Measurements from ENCODE around the gene MAF.
A peak's percentile ranks its signal among the peaks of the same experiment; 100 is the strongest.

The MAF gene

DNA sequence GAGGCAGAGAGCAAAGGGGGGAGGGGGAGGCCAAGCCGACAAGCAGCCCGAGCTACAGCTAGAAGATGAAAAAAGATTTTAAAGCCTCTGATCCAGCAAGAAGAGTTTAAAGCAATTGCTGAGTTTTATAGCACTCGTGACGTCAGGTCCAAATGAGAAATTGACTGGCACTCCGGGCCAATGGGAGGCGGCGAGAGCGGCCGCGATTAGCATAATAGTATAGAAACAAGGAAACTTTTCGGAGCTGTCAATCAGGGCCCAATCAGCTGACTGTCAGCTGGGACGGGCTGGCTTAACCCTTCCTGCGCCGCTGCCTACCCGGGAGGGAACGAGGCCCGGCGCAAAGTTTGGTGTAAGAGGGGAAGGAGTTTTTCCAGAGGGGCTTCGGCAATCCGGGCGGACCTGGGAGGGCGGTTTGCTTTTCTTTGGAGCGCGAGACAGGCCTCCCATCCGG lies at the start of gene MAF:
TSS of gene MAF (minus strand) at position 100 of the 454 bp plus-strand sequence. CDS start 835 bp downstream, outside the sequence.
- DNase-seq (peak; percentile 74), ATAC-seq (peak; percentile 78)

DNA sequence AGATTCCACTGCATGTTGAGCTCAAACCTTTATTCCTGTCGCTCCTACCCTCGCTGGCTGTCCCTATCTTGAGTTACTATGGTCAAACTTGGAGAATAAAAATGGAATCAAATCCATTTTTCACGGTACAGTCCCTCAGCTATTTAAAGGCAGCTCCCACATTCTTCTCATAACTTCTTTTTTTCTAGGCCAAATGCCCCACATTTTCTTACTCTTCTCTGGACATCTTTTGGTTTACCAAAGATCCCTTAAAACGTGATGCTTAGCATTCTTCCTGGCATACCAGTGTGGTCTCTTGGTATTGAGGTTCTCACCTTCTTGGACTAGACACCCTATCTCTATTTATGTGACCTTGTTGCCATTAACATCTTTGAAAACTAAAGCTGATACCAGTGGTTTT lies 48.3 kb upstream of the MAF start:
- DNase-seq (no peak), ATAC-seq (no peak)

DNA sequence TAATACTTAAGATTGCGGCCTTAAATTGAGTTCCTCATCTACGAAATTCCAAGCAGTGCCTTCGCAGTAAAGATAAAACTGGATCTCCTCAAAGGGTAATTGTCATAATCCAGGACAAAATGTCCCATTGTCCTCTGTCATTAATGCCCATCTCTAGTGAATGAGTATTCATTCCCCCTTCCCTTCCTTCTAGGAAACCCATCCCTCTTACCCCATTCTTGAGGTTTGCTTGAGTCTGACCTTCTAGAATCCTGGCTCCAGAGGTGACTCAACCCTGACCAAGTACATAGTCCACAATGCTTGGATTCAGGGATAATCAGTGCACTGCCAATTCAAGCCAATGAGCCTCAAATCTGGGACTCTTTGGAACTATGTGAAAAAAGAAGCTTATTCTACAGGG lies 47.0 kb upstream of the MAF start:
- DNase-seq (no peak), ATAC-seq (no peak)

DNA sequence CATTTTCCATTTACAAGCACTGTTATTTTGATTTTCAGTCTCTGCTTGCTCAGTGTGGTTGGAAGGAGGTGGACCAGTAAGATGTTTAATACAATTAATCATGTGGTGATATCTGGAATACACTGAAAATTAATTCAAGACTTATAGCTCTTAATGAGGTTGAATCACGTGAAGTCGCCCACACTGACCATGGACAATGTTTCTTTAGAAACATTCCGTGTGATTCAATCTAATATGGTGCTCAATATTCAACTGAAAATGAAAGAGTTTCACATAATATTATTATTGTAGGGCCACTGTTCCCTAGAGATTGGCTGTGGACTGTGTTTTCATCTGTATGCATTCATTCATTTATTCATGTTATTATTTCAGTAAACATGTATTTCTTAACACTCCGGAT lies 45.2 kb upstream of the MAF start:
- no peak for ATAC-seq
- DNase-seq: no peak

DNA sequence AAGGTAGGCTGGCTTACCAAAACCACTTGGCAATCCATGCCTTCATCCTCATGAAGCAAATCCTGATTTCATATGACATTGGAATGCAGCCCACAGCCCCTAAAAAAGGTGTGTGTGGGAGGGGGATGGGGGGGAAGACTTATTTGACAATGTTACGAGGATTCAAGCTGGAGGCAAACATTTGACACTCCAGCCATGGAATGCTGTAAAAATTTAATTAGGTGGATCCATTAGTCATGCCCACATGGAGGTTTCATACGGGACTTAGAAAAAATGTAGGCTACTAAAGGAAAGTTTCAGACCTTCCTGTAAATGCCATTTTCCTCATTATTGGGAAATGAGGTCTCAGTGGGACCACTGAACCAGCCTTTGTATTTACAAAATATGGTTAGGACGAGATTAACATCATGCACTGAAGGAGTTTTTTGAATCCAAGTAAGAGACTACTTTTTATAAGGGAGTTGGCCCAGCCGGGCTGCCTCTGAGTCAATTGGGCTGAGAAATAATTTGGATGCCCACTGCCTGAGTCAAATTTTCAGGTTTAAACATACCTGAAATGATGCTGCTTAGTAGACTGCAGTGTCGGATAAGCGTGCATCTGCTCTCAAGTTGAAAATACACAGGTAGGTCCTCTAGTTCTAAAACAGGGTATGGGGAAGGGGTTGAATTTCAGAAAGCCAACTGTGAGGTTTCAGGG lies 44.6 kb upstream of the MAF start:
- ATAC-seq (no peak), DNase-seq (no peak)

DNA sequence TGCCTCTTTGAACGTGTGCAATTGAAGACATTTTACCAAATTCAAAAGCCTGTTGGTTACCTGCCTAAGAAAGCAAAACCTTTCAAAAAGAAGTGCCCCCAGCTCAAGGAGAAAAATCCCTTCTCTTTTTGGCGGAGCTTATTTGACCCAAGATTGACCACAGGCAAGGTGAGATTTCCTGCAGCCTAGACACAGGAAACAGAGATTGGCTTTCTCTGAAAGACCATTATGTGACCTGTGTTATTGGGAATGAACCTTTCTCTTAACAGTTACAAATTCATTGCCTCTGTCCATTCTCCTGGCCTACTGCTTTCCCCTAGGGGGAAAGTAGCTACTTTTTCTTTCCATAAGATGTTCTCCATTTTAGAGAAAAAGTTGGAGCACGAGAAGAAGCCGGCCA lies 42.1 kb upstream of the MAF start:
- DNase-seq (no peak), ATAC-seq (no peak)

DNA sequence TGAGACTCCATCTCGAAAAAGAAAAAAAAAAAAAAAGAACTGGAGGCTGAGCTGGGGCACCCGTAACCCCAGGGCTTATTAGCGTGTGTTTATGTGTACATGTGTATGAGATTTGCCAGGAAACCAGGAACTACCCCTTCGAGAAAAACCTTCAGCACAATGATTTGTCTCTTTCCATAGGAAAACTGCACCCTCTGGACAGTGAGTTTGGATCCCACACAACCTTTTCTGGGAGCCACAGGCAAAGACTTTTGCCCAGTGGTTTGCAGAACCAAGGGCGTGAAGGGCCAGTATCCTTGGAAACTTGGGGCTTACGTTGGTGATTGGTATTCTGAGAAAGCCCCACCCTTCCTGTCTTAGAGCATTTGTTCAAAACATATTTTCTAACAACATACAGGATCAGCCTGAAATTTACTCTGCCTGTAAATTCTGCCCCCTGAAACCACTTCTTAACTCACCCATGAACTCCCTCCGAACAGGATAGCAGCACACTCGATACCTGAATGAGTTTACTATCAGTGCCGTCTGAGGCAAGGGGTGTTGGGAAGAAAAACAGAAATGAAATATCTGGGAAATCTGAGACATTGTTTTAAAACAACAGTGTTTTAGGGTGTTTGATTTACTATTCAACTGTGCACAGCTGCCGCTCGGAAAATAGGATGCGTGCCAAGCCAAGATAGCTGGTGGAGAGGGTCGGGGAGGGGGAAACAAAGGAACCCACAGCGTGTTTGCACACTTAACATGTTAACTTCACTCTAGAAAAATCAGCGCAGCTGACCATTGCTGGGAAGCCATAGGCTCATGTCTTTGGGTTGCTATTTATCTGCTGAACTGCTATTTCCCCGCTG lies 40.2 kb upstream of the MAF start:
- no peak for ATAC-seq
- DNase-seq: no peak

DNA sequence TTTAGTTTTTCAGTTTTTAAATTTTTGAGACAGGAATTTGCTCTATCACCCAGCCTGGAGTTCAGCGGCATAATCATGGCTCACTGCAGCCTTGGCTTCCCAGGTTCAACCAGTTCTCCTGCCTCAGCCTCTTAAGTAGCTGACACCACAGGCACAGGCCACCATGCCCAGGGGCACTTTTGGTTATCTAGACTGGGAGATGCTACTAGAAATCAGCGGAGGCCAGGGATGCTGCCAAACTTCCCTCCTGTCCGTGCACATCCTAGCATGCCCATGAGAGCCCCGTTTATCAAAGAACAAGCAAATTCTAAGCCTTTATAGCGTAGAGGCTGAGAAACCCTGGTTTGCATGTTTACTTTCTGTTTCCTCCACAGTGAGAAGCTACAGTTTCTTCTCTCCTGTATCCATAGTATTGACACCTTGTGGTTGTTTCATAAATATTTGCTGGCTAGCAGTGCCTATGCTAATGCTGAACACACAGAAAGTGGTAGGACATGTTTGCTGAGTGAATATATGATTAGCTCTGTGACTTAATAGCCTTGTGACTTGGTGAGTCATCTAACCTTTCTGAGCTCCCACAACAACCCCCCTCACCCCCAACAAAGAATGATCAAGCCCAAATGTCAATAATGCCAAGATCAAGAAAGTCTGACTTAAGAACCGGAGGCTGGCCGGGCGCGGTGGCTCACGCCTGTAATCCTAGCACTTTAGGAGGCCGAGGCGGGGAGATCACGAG lies 39.2 kb upstream of the MAF start:
- peak; percentile 36 for ATAC-seq

DNA sequence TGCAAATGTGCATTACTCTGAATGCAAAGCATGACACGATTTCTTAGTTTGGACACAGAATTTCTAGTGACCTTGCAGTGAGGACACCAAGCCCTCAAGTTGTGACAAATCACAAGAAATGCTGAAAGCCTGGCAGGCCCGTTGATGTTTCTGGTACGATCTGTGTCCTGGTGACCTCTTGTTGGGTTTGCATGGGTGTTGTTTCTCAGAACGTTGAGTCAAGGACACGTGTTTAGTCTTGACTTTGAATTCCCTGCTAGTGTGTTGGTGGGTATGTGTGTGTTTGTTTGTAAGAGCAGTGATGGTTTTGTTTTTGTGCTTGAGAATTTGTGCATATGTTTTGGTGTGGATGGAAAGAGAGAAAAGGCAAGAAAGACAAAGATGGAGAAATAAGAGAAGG lies 37.8 kb upstream of the MAF start:
- no peak for ATAC-seq

More for the DNA sequence above, 39.2 kb upstream of the MAF start:
- DNase-seq: no peak

DNA sequence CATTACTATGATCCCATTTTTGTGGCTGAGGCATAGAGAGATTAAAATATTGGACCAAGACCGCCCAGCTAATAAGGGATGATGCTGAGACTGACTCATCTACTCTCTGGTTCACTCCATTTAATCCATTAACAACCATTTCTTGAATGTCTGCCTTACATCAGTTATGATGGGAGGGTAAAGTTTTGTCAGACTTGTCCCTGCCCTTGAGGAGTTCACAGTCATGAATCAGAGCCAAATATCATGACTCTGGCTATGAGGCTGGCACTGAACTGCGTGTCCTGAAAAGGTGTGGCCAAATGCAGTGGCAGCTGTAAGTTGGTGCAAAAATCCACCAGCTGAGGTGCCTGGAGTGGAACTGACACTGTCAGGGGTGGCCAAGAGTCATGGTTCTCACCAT lies 35.0 kb upstream of the MAF start:
- ATAC-seq: no peak
- no peak for DNase-seq

More for the DNA sequence above, 37.8 kb upstream of the MAF start:
- no peak for DNase-seq

DNA sequence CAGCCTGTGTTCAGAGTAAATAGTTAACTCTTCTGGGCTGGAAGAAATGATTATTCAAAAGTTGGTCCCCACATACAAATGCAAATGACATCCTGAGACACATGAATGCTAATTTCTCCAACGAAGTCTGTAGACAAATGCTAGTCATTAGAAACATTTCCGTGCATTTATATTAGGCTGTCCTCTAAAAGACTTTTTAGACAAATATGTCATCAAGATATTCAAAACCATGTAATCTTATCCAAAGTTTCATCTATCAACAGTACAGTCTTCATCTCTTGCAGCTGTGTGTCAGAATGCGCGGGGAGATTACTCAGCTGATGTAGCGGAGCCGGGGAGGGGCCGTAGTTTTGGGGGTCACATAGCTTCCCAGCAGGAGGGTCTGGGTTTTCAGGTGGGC lies 33.8 kb upstream of the MAF start:
- ATAC-seq: no peak
- DNase-seq: no peak

DNA sequence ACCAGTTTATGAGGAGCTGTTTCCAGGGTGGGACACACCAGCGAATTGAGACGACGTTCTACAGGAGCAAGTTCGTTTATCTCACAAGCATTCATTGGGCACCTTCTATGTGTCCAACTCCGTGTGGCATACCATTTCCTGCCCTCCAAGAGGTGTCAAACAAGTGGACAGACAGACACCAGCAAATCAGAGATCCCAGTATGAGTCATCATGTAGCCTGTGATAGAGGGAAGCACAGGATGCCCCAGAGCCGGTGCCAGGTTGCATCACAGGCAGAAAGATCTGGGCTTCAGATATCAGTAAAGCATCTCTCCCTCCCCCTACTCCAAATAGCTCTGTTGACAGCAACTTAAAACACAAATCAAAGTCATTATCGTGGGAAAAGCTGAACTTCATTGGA lies 31.8 kb upstream of the MAF start:
- ATAC-seq: no peak

DNA sequence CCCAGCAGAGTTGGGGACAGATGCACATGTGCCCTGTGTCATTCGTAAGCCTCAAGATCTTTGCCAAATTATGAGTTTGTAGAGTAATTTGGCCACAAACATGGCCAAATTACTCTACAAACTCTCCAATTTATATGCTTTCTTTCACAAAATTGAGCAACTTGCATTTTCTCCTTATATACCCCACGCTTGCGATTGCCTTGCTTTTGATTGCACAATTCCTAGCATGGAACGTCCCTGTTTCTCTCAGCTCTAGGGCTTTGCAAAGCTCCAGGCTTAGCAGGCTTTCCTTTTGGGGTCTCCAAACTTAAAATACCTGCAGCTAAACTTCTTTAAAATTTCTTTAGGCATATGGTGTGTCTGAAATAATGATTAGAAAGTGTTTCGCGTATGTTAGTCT lies 28.5 kb upstream of the MAF start:
- DNase-seq: no peak
- ATAC-seq: no peak

More for the DNA sequence above, 31.8 kb upstream of the MAF start:
- no peak for DNase-seq

DNA sequence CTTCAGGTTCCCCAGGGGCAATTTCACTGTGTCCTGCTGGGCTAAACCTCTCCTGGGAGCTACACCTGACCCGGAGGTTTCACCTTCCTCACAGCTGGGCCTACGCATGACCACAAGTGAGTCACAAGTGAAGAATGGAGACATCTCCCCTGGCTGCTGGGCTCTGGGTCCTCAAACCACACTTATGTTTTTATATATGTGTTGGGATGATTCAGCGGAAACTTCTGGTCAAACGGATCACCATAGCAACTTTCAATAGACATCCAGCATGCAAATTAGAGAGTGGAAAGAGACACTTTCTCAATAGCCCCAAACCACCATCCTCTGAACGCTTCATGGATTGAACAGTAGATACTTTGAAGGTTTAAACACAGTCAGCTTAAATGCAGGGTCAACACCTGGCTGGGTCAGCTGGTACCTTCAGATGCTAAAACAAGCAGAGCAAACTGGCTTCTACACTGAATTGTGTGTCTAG lies 28.0 kb upstream of the MAF start:
- ATAC-seq (peak; percentile 97), DNase-seq (peak; percentile 69)

DNA sequence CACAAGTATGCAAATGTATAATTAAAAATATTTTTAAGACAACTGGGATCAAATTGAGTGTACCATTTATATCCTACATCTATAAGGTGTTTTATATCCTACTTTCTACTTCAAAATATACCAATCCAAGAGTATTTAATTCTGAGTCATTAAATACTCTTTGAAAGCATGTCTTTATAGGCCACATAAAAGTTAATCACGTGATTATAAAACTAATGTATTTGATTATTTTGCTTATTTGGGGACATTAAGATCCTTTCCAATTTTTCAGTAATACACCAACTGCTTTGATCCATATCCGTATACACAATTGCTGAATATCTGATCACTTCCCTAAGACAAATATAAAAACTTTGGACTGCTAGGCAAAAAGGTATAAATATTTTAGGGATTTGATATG lies 26.6 kb upstream of the MAF start:
- DNase-seq (no peak), ATAC-seq (no peak)

DNA sequence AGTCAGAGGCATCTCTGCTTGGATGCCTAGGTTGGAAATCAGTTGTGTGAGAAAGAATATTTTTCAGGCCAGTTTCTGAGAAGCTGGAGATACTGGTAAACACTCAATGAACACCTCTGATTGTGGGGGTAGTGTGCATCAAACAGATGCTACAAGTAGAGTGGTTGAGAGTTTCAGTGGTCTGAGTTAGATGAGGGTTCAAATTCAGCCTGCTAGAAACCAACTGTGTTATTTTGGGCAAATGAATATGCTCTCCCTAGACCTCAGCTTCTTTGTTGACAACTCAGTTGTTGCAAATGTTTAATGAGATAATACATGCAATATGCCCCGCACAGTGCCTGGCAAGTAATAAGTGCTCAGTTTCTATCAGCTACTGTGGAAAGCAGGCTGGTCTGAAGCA lies 25.2 kb upstream of the MAF start:
- no peak for DNase-seq
- no peak for ATAC-seq

DNA sequence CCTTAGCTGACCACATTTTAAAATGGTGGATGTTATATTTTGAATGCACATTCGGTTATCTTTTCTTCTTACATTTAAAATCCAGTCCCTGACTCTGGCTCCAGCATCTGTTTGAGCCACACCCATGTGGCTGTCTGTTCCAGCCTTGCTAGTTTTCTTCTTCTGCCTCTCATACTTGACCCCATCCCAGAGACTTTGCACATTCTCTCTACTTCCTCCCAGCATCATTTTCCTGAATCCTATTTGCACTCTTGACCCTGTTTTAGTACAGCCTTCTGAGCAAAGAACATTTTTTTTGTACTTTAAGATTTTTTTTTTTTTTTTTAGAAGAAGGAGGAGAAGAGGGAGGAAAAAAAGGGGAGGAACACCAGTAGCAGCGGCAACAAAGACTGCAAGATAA lies 23.3 kb upstream of the MAF start:
- DNase-seq (no peak), ATAC-seq (no peak)

DNA sequence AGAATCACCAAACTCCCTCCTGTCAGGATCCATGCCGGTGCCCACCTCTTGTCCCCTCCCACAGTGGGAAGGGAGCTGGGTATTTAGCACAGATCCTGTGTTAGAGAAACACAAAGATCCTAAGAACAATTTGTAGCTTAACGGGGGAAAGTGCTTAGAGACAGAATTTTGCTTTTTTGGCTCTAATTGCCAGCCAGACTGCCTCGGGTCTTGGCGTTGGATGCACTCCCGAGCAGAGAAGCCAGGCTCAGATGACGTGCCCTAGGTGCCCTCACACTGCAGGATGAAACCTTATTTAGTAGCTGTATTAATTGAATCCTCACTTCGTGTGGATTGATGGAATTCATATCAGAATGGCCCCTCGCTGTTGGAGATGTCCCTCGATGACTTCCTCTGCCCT lies 22.5 kb upstream of the MAF start:
- DNase-seq: no peak

DNA sequence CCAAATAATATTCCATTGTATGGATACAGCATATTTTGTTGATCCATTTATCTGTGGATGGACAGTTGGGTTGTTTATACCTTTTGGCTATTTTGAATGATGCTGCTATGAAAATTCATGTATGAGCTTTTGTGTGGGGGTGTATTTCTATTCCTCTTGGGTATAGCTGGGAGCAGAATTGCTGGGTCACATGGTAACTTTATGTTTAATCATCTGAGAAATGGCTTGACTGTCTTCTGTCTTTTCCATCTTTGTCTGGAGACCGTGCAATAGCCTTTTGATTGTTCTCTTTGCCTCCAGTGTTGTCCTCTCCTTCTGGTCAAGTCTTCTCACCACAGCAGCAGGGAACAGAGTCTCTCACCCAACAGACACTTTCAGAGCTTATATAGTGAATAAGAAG lies 20.5 kb upstream of the MAF start:
- ATAC-seq: no peak
- no peak for DNase-seq

More for the DNA sequence above, 22.5 kb upstream of the MAF start:
- no peak for ATAC-seq

DNA sequence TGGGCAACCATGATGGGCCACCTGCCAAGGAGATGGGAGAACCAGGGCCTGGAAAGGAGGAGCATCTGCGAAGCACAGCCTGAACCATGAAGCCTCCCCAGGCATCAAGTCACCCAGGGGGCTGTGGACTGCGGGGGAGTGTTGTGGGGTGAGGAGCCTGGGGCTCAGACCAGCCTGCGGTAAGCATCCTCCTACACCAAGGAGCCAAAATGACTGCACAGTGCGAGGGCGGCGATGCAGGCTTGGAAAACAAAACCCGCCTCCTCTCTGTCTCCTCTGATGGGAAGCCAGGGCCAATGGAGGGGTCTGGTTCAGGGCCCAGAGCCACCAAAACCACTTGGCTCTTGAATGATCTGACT lies 18.1 kb upstream of the MAF start:
- peak; percentile 48 for DNase-seq
- ATAC-seq: peak; percentile 70

DNA sequence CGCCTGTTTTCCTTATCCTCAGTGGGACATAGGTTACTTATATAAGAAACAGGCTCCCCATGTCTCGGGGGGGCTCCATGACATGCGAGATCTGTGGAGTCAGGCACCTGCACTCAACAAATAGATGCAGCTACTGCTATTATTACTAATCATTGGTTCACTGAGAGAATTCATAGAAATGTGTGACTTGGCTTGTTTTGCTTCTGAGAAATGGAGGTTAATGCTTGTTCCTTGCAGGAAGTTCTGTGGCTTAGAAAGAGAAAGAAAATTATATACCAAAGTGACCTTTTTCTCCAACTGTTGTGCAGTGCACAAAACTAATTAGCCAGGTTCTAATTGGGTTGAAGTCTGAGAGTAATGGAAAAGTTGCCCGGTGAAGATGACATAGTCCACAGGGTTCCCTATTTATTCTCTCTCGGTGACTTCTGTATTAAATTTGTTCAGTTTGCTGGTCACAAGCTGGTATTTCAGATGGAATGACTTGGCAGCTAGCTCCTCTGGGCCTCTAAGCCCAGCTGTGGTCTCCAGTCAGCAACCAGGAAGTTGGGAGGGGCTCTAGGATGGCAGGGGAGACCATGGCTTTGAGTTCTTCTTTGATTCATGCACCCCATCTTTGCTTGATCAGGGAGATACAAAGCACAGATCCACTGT lies 17.6 kb upstream of the MAF start:
- peak; percentile 21 for ATAC-seq
- DNase-seq: no peak

DNA sequence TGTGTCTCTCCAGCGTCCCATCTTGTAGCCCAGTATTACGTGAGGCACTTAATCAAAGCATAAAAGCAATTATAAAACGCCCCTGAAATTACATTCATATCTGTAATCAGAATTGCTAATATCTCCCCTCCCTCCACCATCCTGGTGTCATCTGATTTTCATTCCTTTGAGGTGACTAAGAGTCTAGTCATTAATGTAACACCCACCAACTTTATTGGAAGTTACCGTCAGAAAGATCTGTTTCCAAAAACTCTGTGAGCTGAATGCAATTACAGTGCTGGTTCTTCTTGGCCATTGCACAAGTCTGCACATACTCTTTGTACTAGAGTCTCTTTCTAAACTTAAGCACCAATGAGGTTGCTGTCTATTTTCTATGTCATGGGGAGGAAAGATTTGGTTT lies 12.5 kb upstream of the MAF start:
- no peak for DNase-seq
- ATAC-seq: peak; percentile 42

Measured in stimulated activated naive CD8-positive, alpha-beta T cell treated with anti-CD3 and anti-CD28 coated beads, Interleukin-15, Interleukin-2, amounts not matched to agents 100 U/mL and 50 U/mL, for 24 hours (primary cell).